GM23338 (cell line): Measurements from ENCODE around the gene TPRG1. TPM values are rescaled to one million over a fixed set of nuclear protein-coding genes. Genes with fewer than 3 reads are reported as not detected.

Experiments
- ATAC-seq: fragments of 200-7000 bp; cut with Tn5 transposase; 3 replicates; pipeline ENCODE4 v1.9.1; 2020
- DNase-seq: peaks from one replicate; pipeline ENCODE4 v3.0.0-alpha.2; 2015; ENCODE audit warnings: low spot score
- H2AFZ ChIP-seq: fragments of 200-600 bp; sonication (generic); 2 replicates; pipeline ENCODE4 v1.8.0; 2016; ENCODE audit warnings: antibody characterized with exemption, mild to moderate bottlenecking, moderate library complexity
- H3F3A ChIP-seq: fragments of 200-600 bp; sonication (generic); replicated peaks from 2 replicates; pipeline ENCODE4 v1.8.0; 2017; ENCODE audit warnings: antibody characterized with exemption, mixed run types, low read depth
- H3K27ac ChIP-seq: fragments of 200-600 bp; sonication (generic); 2 replicates; pipeline ENCODE4 v1.6.1; 2016; ENCODE audit warnings: low read depth
- H3K27me3 ChIP-seq: fragments of 200-600 bp; sonication (generic); 2 replicates; pipeline ENCODE4 v1.8.0; 2016; ENCODE audit warnings: mild to moderate bottlenecking, mixed run types, moderate library complexity; ENCODE audit not compliant: insufficient read depth
- H3K36me3 ChIP-seq: fragments of 200-600 bp; sonication (generic); 2 replicates; pipeline ENCODE4 v1.8.0; 2016; ENCODE audit warnings: mild to moderate bottlenecking; ENCODE audit not compliant: insufficient read depth
- H3K4me1 ChIP-seq: fragments of 200-600 bp; sonication (generic); 2 replicates; pipeline ENCODE4 v1.8.0; 2016; ENCODE audit warnings: mild to moderate bottlenecking, moderate library complexity; ENCODE audit not compliant: insufficient read depth
- H3K4me2 ChIP-seq: fragments of 200-600 bp; sonication (generic); 2 replicates; pipeline ENCODE4 v1.7.1; 2017; ENCODE audit warnings: mixed run types
- H3K4me3 ChIP-seq: fragments of 200-600 bp; sonication (generic); 2 replicates; pipeline ENCODE4 v1.6.1; 2016; ENCODE audit warnings: mixed run types
- H3K79me2 ChIP-seq: fragments of 200-600 bp; sonication (generic); replicated peaks from 2 replicates; pipeline ENCODE4 v1.8.0; 2017; ENCODE audit warnings: mild to moderate bottlenecking; ENCODE audit not compliant: insufficient read depth
- H3K9me2 ChIP-seq: fragments of 200-600 bp; sonication (generic); 2 replicates; pipeline ENCODE4 v1.8.0; 2017; ENCODE audit not compliant: insufficient read depth
- H4K20me1 ChIP-seq: fragments of 200-600 bp; sonication (generic); replicated peaks from 2 replicates; pipeline ENCODE4 v1.8.0; 2017; ENCODE audit warnings: mild to moderate bottlenecking; ENCODE audit not compliant: insufficient read depth
- H3K27ac Mint-ChIP-seq: 2 replicates; pipeline ENCODE4 v1.8.0; 2020; ENCODE audit warnings: inconsistent platforms, mild to moderate bottlenecking, moderate library complexity, mixed read lengths
- H3K27me3 Mint-ChIP-seq: 3 replicates; pipeline ENCODE4 v1.8.0; 2022; ENCODE audit warnings: low read depth, mild to moderate bottlenecking, moderate library complexity, mixed read lengths, inconsistent platforms; ENCODE audit not compliant: insufficient read depth, poor library complexity
- H3K36me3 Mint-ChIP-seq: 3 replicates; pipeline ENCODE4 v1.8.0; 2021; ENCODE audit warnings: low read depth, mild to moderate bottlenecking, inconsistent platforms, moderate library complexity, mixed read lengths
- H3K4me1 Mint-ChIP-seq: 3 replicates; pipeline ENCODE4 v1.8.0; 2020; ENCODE audit warnings: mild to moderate bottlenecking, inconsistent platforms, mixed read lengths
- H3K4me3 Mint-ChIP-seq: 3 replicates; pipeline ENCODE4 v1.8.0; 2021; ENCODE audit warnings: moderate library complexity, mild to moderate bottlenecking, inconsistent platforms, mixed read lengths
- H3K9me3 Mint-ChIP-seq: 3 replicates; pipeline ENCODE4 v1.8.0; 2020; ENCODE audit warnings: moderate library complexity, mild to moderate bottlenecking, inconsistent platforms, mixed read lengths
- CREB1 ChIP-seq: fragments of 250-450 bp; sonication (Bioruptor Pico); IDR thresholded peaks from 2 replicates; pipeline ENCODE4 v1.5.0; 2020; ENCODE audit warnings: low read depth, mild to moderate bottlenecking, moderate library complexity
- EZH2 ChIP-seq: fragments of 200-600 bp; sonication (generic); IDR thresholded peaks from one replicate; pipeline ENCODE4 v1.8.0; 2017; ENCODE audit warnings: antibody characterized with exemption, mild to moderate bottlenecking, low read depth; ENCODE audit not compliant: unreplicated experiment
- EZH2phosphoT487 ChIP-seq: fragments of 200-600 bp; sonication (generic); IDR thresholded peaks from one replicate; pipeline ENCODE4 v1.8.1; 2018; ENCODE audit warnings: antibody characterized with exemption; ENCODE audit not compliant: unreplicated experiment
- JUNB ChIP-seq: IDR thresholded peaks from one replicate; pipeline ENCODE4 v1.6.1; 2016; ENCODE audit warnings: antibody characterized with exemption; ENCODE audit not compliant: unreplicated experiment
- NANOG ChIP-seq: IDR thresholded peaks from 2 replicates; pipeline ENCODE4 v1.6.1; 2016; ENCODE audit warnings: antibody characterized with exemption, borderline replicate concordance
- POLR2AphosphoS5 ChIP-seq: IDR thresholded peaks from 2 replicates; pipeline ENCODE4 v1.6.1; 2016; ENCODE audit warnings: antibody characterized with exemption, low read depth
- STAT1 ChIP-seq: IDR thresholded peaks from one replicate; pipeline ENCODE4 v1.6.1; 2016; ENCODE audit warnings: antibody characterized with exemption; ENCODE audit not compliant: unreplicated experiment
- ZNF114 ChIP-seq: fragments of 250-450 bp; sonication (Bioruptor Pico); IDR thresholded peaks from 2 replicates; pipeline ENCODE4 v1.5.0; 2020; ENCODE audit warnings: mild to moderate bottlenecking, moderate library complexity
- ZNF331 ChIP-seq: fragments of 250-450 bp; sonication (Bioruptor Pico); IDR thresholded peaks from 2 replicates; pipeline ENCODE4 v1.5.0; 2020; ENCODE audit warnings: low read depth, mild to moderate bottlenecking, moderate library complexity
- polyA plus RNA-seq: library from polyadenylated mRNA; unstranded; fragments of >200 nt; fragmentation: Nextera tagmentation; extraction: Ambion mirVana; gene quantifications from 2 replicates; pipeline ENCODE4 v1.2.1, GENCODE V29; 2016
- total RNA-seq: library from RNA; depleted of rRNA; stranded (reverse); fragments of >200 nt; shearing (Covaris generic); gene quantifications from 2 replicates; pipeline ENCODE4 v1.2.3, GENCODE V29; 2014
- TF ChIP-seq, protein P1 (sequence below): fragments of 250-450 bp; sonication (Bioruptor Pico); IDR thresholded peaks from 2 replicates; pipeline ENCODE4 v1.5.0; 2020; ENCODE audit warnings: mild to moderate bottlenecking, moderate library complexity
- TF ChIP-seq, protein P2 (sequence below): IDR thresholded peaks from one replicate; pipeline ENCODE4 v1.6.1; 2018; ENCODE audit warnings: antibody characterized with exemption; ENCODE audit not compliant: unreplicated experiment
- TF ChIP-seq, protein P3 (sequence below), 2 experiments: fragments of 200-600 bp in 1 of 2; sonication (generic) in 1 of 2; conservative IDR thresholded peaks; 2 replicates each; pipeline versions ENCODE4 v1.5.1 to v1.6.1; 2016 to 2017; ENCODE audit warnings: antibody characterized with exemption in 2 of 2, low read depth in 2 of 2, mild to moderate bottlenecking in 2 of 2, moderate library complexity in 1 of 2
- TF ChIP-seq, protein P4 (sequence below): IDR thresholded peaks from 2 replicates; pipeline ENCODE4 v1.6.1; 2016; ENCODE audit warnings: antibody characterized with exemption

Gene TPRG1
- total and polyA plus RNA-seq, 2 experiments from 2014 or later: 0.74 to 1.7 TPM

DNA sequence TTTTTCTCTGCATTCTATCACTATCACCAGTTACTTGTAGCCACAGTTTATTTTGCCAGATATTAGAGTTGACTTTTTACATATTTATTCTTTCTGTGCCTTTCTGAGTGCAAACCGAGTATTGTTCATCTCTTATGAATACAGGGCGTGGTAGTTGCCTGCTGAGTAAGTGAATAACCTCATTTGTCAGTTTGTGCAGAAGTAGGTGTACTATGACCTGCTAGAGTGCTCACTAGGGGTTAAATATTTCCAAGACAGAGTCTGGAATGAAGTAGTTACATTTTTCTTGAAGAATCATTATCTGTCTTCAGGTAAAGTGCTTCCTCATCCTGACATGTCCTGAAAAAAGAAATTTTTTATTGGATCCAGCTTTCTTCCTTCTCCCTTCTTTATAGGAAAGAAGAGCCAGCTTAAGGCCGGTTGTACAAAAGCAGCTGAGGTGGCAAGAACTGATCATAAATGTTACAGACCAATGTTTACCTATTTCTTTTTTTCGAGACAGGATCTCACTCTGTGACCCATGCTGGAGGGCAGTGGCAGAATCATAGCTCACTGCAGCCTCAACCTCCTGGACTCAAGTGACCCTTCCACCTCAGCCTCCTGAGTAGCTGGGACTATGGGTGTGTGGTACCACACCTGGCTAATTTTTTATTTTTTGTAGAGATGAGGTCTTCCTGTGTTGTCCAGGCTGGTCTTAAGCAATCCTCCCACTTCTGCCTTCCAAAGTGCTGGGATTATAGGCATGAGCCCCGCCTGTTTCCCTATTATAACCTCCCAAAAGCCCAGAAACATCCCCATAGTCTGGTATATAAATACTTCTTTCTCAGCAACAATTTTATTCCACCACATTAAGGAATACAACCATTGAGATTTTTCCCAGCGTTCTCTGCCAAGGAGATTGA lies 182.5 kb downstream of the TPRG1 start:
- peaks cover 12% of the 10 kb centered on the region for H3K4me1 ChIP-seq
- no peak overlapping the region for H3K27ac Mint-ChIP-seq
- H3K4me3 Mint-ChIP-seq: no peak overlapping the region
- H3K27me3 Mint-ChIP-seq: peaks cover 2% of the 10 kb centered on the region
- no peak overlapping the region for H3K27ac ChIP-seq
- no peaks in the 10 kb centered on the region for H3K27me3 ChIP-seq
- no peak overlapping the region for H3K4me3 ChIP-seq
- H3F3A ChIP-seq: no peaks in the 10 kb centered on the region
- DNase-seq (no peak), ATAC-seq (no peak)
- no peak overlapping the region for H3K4me2 ChIP-seq
- TF ChIP-seq POLR2AphosphoS5 (no peak), EZH2phosphoT487 (no peak), NANOG (no peak), EZH2 (no peak), ZNF331 (CRISPR knock-in tag) (no peak), JUNB (no peak), ZNF114 (CRISPR knock-in tag) (no peak), STAT1 (no peak), CREB1 (CRISPR knock-in tag) (no peak)
- TF ChIP-seq, protein P1, sequence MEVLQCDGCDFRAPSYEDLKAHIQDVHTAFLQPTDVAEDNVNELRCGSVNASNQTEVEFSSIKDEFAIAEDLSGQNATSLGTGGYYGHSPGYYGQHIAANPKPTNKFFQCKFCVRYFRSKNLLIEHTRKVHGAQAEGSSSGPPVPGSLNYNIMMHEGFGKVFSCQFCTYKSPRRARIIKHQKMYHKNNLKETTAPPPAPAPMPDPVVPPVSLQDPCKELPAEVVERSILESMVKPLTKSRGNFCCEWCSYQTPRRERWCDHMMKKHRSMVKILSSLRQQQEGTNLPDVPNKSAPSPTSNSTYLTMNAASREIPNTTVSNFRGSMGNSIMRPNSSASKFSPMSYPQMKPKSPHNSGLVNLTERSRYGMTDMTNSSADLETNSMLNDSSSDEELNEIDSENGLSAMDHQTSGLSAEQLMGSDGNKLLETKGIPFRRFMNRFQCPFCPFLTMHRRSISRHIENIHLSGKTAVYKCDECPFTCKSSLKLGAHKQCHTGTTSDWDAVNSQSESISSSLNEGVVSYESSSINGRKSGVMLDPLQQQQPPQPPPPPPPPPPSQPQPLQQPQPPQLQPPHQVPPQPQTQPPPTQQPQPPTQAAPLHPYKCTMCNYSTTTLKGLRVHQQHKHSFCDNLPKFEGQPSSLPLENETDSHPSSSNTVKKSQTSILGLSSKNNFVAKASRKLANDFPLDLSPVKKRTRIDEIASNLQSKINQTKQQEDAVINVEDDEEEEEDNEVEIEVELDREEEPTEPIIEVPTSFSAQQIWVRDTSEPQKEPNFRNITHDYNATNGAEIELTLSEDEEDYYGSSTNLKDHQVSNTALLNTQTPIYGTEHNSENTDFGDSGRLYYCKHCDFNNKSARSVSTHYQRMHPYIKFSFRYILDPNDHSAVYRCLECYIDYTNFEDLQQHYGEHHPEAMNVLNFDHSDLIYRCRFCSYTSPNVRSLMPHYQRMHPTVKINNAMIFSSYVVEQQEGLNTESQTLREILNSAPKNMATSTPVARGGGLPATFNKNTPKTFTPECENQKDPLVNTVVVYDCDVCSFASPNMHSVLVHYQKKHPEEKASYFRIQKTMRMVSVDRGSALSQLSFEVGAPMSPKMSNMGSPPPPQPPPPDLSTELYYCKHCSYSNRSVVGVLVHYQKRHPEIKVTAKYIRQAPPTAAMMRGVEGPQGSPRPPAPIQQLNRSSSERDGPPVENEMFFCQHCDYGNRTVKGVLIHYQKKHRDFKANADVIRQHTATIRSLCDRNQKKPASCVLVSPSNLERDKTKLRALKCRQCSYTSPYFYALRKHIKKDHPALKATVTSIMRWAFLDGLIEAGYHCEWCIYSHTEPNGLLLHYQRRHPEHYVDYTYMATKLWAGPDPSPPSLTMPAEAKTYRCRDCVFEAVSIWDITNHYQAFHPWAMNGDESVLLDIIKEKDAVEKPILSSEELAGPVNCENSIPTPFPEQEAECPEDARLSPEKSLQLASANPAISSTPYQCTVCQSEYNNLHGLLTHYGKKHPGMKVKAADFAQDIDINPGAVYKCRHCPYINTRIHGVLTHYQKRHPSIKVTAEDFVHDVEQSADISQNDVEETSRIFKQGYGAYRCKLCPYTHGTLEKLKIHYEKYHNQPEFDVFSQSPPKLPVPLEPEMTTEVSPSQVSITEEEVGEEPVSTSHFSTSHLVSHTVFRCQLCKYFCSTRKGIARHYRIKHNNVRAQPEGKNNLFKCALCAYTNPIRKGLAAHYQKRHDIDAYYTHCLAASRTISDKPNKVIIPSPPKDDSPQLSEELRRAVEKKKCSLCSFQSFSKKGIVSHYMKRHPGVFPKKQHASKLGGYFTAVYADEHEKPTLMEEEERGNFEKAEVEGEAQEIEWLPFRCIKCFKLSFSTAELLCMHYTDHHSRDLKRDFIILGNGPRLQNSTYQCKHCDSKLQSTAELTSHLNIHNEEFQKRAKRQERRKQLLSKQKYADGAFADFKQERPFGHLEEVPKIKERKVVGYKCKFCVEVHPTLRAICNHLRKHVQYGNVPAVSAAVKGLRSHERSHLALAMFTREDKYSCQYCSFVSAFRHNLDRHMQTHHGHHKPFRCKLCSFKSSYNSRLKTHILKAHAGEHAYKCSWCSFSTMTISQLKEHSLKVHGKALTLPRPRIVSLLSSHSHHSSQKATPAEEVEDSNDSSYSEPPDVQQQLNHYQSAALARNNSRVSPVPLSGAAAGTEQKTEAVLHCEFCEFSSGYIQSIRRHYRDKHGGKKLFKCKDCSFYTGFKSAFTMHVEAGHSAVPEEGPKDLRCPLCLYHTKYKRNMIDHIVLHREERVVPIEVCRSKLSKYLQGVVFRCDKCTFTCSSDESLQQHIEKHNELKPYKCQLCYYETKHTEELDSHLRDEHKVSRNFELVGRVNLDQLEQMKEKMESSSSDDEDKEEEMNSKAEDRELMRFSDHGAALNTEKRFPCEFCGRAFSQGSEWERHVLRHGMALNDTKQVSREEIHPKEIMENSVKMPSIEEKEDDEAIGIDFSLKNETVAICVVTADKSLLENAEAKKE (CRISPR knock-in tag): no peak
- TF ChIP-seq, protein P2, sequence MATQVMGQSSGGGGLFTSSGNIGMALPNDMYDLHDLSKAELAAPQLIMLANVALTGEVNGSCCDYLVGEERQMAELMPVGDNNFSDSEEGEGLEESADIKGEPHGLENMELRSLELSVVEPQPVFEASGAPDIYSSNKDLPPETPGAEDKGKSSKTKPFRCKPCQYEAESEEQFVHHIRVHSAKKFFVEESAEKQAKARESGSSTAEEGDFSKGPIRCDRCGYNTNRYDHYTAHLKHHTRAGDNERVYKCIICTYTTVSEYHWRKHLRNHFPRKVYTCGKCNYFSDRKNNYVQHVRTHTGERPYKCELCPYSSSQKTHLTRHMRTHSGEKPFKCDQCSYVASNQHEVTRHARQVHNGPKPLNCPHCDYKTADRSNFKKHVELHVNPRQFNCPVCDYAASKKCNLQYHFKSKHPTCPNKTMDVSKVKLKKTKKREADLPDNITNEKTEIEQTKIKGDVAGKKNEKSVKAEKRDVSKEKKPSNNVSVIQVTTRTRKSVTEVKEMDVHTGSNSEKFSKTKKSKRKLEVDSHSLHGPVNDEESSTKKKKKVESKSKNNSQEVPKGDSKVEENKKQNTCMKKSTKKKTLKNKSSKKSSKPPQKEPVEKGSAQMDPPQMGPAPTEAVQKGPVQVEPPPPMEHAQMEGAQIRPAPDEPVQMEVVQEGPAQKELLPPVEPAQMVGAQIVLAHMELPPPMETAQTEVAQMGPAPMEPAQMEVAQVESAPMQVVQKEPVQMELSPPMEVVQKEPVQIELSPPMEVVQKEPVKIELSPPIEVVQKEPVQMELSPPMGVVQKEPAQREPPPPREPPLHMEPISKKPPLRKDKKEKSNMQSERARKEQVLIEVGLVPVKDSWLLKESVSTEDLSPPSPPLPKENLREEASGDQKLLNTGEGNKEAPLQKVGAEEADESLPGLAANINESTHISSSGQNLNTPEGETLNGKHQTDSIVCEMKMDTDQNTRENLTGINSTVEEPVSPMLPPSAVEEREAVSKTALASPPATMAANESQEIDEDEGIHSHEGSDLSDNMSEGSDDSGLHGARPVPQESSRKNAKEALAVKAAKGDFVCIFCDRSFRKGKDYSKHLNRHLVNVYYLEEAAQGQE: no peak
- TF ChIP-seq, protein P3, sequence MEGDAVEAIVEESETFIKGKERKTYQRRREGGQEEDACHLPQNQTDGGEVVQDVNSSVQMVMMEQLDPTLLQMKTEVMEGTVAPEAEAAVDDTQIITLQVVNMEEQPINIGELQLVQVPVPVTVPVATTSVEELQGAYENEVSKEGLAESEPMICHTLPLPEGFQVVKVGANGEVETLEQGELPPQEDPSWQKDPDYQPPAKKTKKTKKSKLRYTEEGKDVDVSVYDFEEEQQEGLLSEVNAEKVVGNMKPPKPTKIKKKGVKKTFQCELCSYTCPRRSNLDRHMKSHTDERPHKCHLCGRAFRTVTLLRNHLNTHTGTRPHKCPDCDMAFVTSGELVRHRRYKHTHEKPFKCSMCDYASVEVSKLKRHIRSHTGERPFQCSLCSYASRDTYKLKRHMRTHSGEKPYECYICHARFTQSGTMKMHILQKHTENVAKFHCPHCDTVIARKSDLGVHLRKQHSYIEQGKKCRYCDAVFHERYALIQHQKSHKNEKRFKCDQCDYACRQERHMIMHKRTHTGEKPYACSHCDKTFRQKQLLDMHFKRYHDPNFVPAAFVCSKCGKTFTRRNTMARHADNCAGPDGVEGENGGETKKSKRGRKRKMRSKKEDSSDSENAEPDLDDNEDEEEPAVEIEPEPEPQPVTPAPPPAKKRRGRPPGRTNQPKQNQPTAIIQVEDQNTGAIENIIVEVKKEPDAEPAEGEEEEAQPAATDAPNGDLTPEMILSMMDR (conservative IDR thresholded peaks at IDR 0.05; ENCODE audit: low read depth in 2 of 2): no peak
- TF ChIP-seq, protein P4, sequence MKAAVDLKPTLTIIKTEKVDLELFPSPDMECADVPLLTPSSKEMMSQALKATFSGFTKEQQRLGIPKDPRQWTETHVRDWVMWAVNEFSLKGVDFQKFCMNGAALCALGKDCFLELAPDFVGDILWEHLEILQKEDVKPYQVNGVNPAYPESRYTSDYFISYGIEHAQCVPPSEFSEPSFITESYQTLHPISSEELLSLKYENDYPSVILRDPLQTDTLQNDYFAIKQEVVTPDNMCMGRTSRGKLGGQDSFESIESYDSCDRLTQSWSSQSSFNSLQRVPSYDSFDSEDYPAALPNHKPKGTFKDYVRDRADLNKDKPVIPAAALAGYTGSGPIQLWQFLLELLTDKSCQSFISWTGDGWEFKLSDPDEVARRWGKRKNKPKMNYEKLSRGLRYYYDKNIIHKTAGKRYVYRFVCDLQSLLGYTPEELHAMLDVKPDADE: no peak
- no peaks in the 10 kb centered on the region for H3K36me3 Mint-ChIP-seq
- no peaks in the 10 kb centered on the region for H4K20me1 ChIP-seq
- H3K9me2 ChIP-seq: no peaks in the 10 kb centered on the region
- no peaks in the 10 kb centered on the region for H3K36me3 ChIP-seq
- H3K79me2 ChIP-seq: no peaks in the 10 kb centered on the region
- no peak overlapping the region for H2AFZ ChIP-seq
- H3K9me3 Mint-ChIP-seq: no peaks in the 10 kb centered on the region
- peaks cover 12% of the 10 kb centered on the region for H3K4me1 Mint-ChIP-seq
